ENCODE measurements around the gene TEAD2. TPM values are rescaled to one million over a fixed set of nuclear protein-coding genes. Genes with fewer than 3 reads are reported as not detected.

The TEAD2 gene
- total RNA-seq, 3 donors from 2014 or later (not counting 1 experiment from before 2014, with no cell fraction given), result not detected

DNA sequence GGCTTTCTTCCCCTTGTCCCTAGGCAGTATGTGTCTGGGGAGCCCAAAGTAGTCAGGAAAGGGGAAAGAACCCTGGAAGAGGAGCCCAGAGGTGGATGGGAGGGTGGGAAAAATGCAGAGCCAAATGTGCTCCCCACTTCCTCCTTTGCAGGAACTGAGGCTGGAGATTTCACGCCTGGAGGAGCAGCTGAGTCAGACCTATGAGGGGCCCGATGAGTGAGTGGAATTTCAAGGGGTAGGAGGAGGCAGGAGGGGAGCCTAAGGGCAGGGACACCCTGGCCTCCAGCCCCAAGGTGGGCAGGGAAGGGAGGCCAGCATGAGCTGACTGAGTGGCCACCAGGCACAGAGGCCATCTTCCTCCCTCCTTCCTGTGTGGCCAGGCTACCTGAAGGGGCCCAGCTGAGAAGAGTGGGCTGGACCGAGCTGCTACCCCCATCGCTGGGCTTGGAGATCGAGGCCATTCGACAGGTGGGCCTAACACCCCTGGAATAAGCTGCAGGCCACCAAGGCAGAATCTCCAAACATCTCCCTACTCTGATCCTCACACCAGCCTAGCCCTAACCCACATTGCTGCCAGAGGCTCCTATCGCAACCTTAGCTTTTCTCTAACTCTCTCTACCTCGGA, 46.7 kb upstream of the TEAD2 start:
- H3K27me3 ChIP-seq (ENCODE audit: control insufficient read depth, insufficient read depth, low read length), result no peaks in the 10 kb centered on the region
- H3K4me1 ChIP-seq (ENCODE audit: control insufficient read depth, insufficient read depth, low read length), result peaks cover 15% of the 10 kb centered on the region
- TF ChIP-seq, protein P1, sequence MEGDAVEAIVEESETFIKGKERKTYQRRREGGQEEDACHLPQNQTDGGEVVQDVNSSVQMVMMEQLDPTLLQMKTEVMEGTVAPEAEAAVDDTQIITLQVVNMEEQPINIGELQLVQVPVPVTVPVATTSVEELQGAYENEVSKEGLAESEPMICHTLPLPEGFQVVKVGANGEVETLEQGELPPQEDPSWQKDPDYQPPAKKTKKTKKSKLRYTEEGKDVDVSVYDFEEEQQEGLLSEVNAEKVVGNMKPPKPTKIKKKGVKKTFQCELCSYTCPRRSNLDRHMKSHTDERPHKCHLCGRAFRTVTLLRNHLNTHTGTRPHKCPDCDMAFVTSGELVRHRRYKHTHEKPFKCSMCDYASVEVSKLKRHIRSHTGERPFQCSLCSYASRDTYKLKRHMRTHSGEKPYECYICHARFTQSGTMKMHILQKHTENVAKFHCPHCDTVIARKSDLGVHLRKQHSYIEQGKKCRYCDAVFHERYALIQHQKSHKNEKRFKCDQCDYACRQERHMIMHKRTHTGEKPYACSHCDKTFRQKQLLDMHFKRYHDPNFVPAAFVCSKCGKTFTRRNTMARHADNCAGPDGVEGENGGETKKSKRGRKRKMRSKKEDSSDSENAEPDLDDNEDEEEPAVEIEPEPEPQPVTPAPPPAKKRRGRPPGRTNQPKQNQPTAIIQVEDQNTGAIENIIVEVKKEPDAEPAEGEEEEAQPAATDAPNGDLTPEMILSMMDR (IDR thresholded peaks at IDR 0.05), result no peak
- peak overlapping the region in 1 of 2 donors; percentile 6 for H3K27ac Mint-ChIP-seq
- peaks cover 7 to 13% of the 10 kb centered on the region in 2 donors for H3K4me1 Mint-ChIP-seq
- ATAC-seq, result no peak
- intact Hi-C loops (cut with micrococcal nuclease), result no loop called here
- no peak for DNase-seq
- WGBS (ENCODE audit: insufficient coverage), result 75% methylated on average over 8 of the region's 8 CpGs
- H3K4me3 ChIP-seq (ENCODE audit: low read length), result no peak overlapping the region
- no peaks in the 10 kb centered on the region for H3K36me3 Mint-ChIP-seq
- no peaks in the 10 kb centered on the region for H3K9me3 Mint-ChIP-seq
- no peak overlapping the region for H3K4me3 Mint-ChIP-seq
- peak overlapping the region; percentile 46 for H3K27ac ChIP-seq (ENCODE audit: low read length)
- no peaks in the 10 kb centered on the region for H3K36me3 ChIP-seq (ENCODE audit: control insufficient read depth, insufficient read depth, low read length)
- peaks cover 0 to 4% of the 10 kb centered on the region in 2 donors for H3K27me3 Mint-ChIP-seq (ENCODE audit: low read depth in 2 of 2)
- H3K9me3 ChIP-seq (ENCODE audit: control insufficient read depth, insufficient read depth, low read length), result no peaks in the 10 kb centered on the region

DNA sequence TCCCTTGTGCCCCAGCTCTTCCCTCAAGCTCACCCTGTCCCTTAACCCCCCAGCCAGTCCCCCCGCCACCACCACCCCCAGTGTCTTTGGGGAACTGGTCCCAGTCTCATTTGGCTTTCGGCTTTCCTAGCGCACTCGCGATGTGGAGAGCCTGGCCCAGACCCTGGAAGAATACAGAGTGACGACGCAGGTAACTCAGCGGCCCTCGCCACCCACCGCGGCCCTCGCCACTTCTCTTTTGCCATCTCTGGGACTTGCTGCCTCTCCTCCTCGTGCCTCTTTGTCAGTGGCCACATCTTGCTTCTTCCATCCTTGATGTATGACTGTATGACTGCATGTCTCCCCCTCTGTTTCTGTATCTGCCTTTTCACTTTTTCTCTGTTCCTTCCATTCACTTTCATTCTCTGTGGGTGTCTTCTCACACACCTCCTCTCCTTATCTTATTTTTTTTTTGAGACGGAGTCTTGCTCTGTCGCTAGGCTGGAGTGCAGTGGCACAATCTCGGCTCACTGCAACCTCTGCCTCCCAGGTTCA, 45.3 kb upstream of the TEAD2 start:
- peaks cover 7 to 13% of the 10 kb centered on the region in 2 donors for H3K4me1 Mint-ChIP-seq
- H3K36me3 Mint-ChIP-seq, result no peaks in the 10 kb centered on the region
- WGBS (ENCODE audit: insufficient coverage), result 95% methylated on average over 16 of the region's 16 CpGs
- intact Hi-C loops (cut with micrococcal nuclease), result no loop called here
- no peaks in the 10 kb centered on the region for H3K9me3 Mint-ChIP-seq
- Histone ChIP-seq H3K4me1 (ENCODE audit: control insufficient read depth, insufficient read depth, low read length) (peaks cover 20% of the 10 kb centered on the region), H3K4me3 (ENCODE audit: low read length) (no peak overlapping the region), H3K36me3 (ENCODE audit: control insufficient read depth, insufficient read depth, low read length) (no peaks in the 10 kb centered on the region), H3K27ac (ENCODE audit: low read length) (no peak overlapping the region), H3K9me3 (ENCODE audit: control insufficient read depth, insufficient read depth, low read length) (no peaks in the 10 kb centered on the region), H3K27me3 (ENCODE audit: control insufficient read depth, insufficient read depth, low read length) (no peaks in the 10 kb centered on the region)
- no peak overlapping the region for H3K4me3 Mint-ChIP-seq
- H3K27me3 Mint-ChIP-seq (ENCODE audit: low read depth in 2 of 2), result peaks cover 0 to 4% of the 10 kb centered on the region in 2 donors
- no peak for ATAC-seq
- DNase-seq, result no peak
- no peak overlapping the region for H3K27ac Mint-ChIP-seq
- TF ChIP-seq, protein P1 (IDR thresholded peaks at IDR 0.05), result no peak

DNA sequence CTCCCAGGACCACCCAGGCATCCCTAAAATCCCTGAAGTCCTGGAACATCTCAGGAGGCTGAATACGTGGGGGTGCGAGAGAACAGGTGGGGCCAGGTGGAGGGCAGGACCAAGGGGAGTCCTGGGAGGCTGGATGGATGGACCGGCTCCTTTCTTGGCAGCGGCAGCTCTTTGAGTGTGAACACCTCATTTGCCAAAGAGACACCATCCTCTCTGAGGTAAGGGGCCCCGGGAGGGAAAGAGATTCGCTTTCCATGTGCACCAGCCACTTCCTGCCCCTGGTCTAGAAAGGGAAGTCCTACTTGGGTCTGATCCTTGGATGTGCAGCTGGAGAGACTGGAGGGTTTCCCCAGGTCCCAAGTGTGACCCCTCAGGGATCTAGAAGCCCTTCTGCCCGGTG, 44.9 kb upstream of the TEAD2 start:
- H3K9me3 ChIP-seq (ENCODE audit: control insufficient read depth, insufficient read depth, low read length), result no peaks in the 10 kb centered on the region
- H3K9me3 Mint-ChIP-seq, result no peaks in the 10 kb centered on the region
- 81% methylated on average over 7 of the region's 7 CpGs for WGBS (ENCODE audit: insufficient coverage)
- no peaks in the 10 kb centered on the region for H3K36me3 ChIP-seq (ENCODE audit: control insufficient read depth, insufficient read depth, low read length)
- DNase-seq, result no peak
- H3K27me3 ChIP-seq (ENCODE audit: control insufficient read depth, insufficient read depth, low read length), result no peaks in the 10 kb centered on the region
- H3K27ac ChIP-seq (ENCODE audit: low read length), result no peak overlapping the region
- H3K27me3 Mint-ChIP-seq (ENCODE audit: low read depth in 2 of 2), result peaks cover 0 to 4% of the 10 kb centered on the region in 2 donors
- H3K27ac Mint-ChIP-seq, result no peak overlapping the region
- no peak for ATAC-seq
- H3K4me1 Mint-ChIP-seq, result peaks cover 7 to 13% of the 10 kb centered on the region in 2 donors
- H3K4me3 Mint-ChIP-seq, result no peak overlapping the region
- intact Hi-C loops (cut with micrococcal nuclease), result no loop called here
- H3K36me3 Mint-ChIP-seq, result no peaks in the 10 kb centered on the region
- no peak overlapping the region for H3K4me3 ChIP-seq (ENCODE audit: low read length)
- TF ChIP-seq, protein P1 (IDR thresholded peaks at IDR 0.05), result no peak
- peaks cover 20% of the 10 kb centered on the region for H3K4me1 ChIP-seq (ENCODE audit: control insufficient read depth, insufficient read depth, low read length)

Measured in natural killer cell (primary cell).